Raji (cell line): Measurements from ENCODE around the gene FUT7.

ENCODE experiments used
- POLR2A ChIP-seq: IDR thresholded peaks from 2 replicates; pipeline ENCODE4 v1.6.1; 2011; ENCODE audit warnings: low read depth, low read length, control low read depth; ENCODE audit not compliant: insufficient read depth

FUT7 gene

GRCh38 chr9:137055385-137056364 is 23.8 kb upstream of the FUT7 start:
- TF ChIP-seq POLR2A = no peak

- no peak for TF ChIP-seq POLR2A
Observed at GRCh38 chr9:137054932-137055384, 23.1 kb upstream of the FUT7 start.

GRCh38 chr9:137053944-137054931 is 22.4 kb upstream of the FUT7 start, which contains the start of gene ENTPD2:
Gene ENTPD2 (minus strand): TSS chr9:137054061. CDS start chr9:137053997, 64 bp downstream.
- no peak for TF ChIP-seq POLR2A

GRCh38 chr9:137052998-137053943 is 21.4 kb upstream of the FUT7 start:
- TF ChIP-seq POLR2A = no peak

GRCh38 chr9:137052293-137052692 is 20.4 kb upstream of the FUT7 start:
- TF ChIP-seq POLR2A = no peak

GRCh38 chr9:137051145-137051724 is 19.3 kb upstream of the FUT7 start:
- no peak for TF ChIP-seq POLR2A

- no peak for TF ChIP-seq POLR2A
Observed at GRCh38 chr9:137050570-137050969, 18.7 kb upstream of the FUT7 start.

GRCh38 chr9:137049544-137050449 is 17.9 kb upstream of the FUT7 start:
- no peak for TF ChIP-seq POLR2A

- no peak for TF ChIP-seq POLR2A
Observed at GRCh38 chr9:137048655-137049543, 17.0 kb upstream of the FUT7 start.

- no peak for TF ChIP-seq POLR2A
Observed at GRCh38 chr9:137046088-137046787, 14.3 kb upstream of the FUT7 start, which contains the start of gene NPDC1. Gene NPDC1 (minus strand): TSS chr9:137046177. CDS start chr9:137045989, 188 bp downstream.
